Loucy (cell line): ENCODE measurements around the gene PRF1.

ENCODE experiments used
- CTCF ChIP-seq: fragments of 200-600 bp; sonication (generic); conservative IDR thresholded peaks from 2 replicates; pipeline ENCODE4 v1.5.1; 2014; ENCODE audit warnings: mild to moderate bottlenecking, antibody characterized with exemption, low read length
- EZH2phosphoT487 ChIP-seq: fragments of 200-600 bp; IDR thresholded peaks from 2 replicates; pipeline ENCODE4 v1.6.1; 2018; ENCODE audit warnings: antibody characterized with exemption, mild to moderate bottlenecking, moderate library complexity, borderline replicate concordance

DNA sequence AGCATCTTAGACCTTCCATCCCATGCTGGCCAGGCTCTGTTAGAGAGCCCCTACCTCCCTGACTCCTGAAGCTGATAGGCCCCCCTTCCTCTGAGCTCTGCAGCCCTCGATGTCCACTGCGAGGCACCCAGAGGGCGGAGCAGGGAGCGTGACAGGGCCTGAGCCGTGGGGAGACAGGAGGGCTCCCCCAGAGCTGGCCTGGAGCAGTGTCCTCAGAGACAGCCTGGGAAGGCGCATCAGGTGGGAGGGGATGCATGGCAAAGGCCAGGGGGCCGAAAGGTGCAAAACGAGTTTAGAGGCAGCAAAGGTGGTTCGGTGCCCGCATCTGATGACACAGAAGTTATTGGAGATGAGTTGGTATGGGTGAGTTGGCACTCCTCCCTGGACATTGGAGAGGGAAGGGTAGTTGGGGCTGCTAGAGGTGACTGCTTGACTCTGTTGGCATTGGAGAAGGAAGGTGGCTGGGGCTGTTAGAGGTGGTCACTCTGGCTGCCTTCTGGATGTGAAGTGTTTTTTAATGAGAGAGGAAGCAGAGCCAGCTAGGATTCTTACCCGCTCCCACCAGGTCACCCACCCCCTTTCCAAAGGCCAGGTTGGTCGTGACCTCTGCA lies 53.1 kb downstream of the PRF1 start:
- no peak for TF ChIP-seq CTCF
- TF ChIP-seq EZH2phosphoT487: no peak
